GOT3 (cell line): ENCODE results near the gene VWDE.
"Not testable (repeated sequence)": the region's sequence is repeated elsewhere in the genome, so short reads cannot be mapped to it uniquely, and the experiment has no call there.

ENCODE experiments used
- DNase-seq: peaks from one replicate; lab custom pipeline; 2025; ENCODE audit warnings: mixed read lengths; lab: John Stamatoyannopoulos, UW

VWDE gene

DNA sequence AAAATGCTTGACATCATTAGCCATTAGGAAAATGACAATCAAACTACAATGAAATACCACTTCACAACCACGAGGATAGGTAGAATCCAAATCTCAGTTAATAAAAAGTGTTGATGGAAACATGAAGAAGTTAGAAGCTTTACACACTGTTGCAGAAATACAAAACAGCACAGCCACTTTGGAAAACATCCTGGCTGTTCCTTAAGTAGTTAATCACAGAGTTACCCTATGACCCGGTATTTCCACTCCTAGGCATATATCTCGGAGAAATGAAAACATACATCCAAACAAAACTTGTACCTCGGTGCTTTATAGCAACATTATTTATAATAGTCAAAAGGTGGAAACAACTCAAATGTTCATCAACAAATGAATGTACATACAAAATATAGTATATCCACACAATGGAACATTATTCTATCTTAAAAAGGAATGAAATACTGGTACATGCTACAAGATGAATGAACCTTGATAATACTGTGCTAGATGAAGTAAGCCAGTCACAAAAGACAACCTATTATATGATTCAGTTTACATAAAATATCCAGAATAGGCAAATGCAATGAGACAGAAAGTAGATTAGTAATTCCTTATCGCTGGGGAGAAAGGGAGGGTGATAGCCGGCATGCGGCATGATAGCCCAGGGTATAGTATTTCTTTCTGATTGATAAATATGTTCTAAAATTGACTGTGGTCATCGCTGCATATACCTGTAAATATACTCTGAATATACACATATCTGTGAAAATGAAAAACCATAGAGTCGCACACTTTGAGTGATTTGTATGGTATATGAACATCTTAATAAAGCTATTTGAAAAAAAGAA lies 1.9 kb downstream of the VWDE start:
- no peak for DNase-seq

DNA sequence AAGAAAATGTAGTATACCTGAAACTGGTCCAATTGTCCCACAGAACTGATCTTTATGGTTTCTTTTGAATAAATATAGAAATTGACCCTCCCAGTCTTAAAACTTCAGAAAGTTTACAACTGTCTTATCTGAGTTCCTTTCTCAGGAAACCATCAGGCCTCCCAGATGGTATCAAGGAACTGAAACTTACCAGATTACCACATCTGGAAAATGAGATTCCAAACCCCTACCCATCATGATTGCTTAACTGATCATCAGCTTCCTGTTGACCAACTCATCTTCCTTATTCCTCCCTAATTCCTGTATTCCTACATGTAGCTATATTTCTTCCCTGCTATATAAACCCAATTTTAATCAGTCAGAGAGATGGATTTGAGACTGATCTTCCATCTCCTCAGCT lies 5.5 kb downstream of the VWDE start:
- no peak for DNase-seq

DNA sequence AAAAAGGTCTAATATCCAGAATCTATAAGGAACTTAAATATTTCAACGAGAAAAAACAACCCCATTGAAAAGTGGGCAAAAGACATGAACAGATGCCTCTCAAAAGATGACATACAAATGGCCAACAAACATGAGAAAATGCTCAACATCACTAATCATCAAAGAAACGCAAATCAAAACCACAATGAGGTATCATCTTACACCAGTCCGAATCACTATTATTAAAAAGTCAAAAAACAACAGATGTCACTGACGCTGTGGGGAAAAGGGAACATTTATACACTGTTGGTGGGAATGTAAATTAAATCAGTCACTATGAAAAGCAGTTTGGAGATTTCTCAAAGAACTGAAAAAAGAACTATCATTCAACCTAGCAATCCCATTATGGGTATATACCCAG lies 6.0 kb downstream of the VWDE start:
- DNase-seq, result no peak

DNA sequence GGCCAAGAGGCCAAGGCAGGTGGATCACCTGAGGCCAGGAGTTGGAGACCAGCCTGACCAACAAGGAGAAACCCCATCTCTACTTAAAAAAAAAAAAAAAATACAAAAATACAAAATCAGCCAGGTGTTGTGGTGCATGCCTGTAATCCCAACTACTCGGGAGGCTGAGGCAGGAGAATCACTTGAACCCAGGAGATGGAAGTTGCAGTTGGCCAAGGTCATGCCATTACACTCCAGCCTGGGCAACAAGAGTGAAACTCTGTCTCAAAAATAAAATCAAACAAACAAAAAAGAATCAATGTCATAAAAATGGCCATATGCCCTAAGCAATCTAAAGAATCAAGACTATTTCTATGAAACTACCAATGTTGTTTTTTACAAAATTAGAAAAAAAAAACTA lies 7.0 kb downstream of the VWDE start:
- not testable (repeated sequence) for DNase-seq

DNA sequence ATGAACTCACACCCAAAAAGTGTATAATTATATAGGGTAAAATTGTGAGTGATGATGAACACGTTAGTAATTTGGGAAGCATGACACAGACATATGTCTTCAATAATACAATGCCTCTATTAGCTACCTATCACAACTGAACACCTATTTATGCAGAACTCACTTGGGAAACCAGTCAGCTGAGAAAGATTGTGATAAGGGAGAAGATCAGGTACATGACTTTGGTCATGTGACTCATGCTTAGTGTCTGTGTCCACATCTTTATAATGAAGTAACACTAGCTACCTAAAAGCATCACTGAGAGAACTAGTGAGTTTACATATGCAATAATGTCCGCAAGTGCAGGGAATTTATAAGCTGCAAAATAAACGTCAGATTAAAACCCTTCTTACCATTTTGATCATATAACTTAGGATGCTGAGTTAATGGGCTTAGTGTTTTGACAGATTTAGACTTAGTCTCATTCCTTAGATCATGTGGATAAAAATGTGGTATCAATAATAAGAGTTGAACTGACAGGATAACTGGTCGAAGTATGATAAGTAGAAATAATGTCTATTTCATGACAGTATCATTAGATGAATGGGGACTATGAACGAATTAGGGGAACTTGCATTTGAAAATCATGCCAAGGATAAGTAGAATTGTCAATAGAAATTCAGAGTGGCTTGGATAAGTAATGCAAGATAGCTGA lies 11.6 kb downstream of the VWDE start:
- no peak for DNase-seq

DNA sequence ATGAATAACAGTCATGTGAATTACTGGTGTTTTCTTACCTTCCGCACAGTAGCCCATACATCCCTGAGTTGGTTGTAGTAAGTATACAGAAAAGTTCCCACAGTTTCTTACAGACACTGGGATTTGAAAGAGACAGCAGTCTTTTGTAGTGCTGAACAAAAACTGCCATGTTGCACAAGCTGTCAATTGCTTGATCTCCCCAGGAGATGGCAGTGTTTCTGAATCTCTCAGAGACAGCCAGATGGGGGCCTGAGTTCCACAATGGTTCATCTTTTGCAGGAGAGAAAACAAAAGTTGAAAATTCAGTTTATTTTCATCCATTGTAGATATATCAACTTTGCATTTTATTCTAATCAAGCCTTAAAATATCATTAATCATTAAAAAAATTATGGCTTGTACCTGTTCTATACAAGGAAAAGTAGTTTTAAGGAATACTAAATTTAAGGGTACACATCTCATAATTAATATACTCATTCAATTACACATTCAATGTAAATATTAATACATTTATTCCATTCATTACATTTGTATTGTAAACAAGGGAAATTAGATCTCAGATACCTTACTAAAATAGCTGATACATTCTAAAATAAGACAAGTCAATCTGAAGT lies 14.5 kb downstream of the VWDE start:
- no peak for DNase-seq

DNA sequence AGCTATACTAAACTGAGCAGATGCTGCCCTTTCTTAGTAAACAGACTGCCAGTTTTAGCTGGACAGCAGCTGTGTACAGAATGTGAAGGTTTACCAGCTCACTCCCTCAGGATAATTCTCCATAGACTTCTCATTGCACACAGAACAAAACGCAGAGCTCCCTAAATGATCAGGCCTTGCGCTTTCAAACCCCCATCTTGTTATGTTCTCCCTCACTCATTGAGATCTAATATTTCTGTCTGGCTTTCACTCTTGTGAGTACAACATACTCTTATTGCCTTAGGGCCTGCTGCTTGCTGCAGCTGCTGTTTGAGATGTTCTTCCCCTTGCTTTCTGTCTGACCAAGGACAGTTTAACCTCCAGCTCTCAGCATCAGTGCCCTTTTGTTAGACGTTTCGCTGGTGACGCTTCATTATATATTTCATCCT lies 17.3 kb downstream of the VWDE start:
- DNase-seq, result no peak

DNA sequence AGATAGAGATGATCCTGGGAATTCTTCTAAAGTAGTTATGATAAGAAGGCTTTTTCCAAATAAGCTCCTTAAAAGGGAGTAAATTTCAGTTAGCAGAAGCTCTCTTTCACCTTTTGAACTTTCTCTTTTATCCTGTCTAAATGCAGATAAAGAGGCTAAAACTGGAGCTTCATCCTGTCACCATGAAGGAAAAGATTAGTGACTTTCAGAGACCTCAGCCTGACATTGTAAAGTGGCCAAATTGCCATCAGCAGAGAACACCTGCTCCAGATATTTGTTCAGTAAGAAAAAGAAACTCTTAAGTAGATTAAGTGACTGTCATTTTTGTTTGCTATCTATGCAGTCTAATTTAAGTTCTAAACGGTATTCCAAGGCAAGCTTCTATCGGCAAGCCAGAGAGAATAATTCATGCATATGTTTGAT lies 18.3 kb downstream of the VWDE start:
- no peak for DNase-seq

DNA sequence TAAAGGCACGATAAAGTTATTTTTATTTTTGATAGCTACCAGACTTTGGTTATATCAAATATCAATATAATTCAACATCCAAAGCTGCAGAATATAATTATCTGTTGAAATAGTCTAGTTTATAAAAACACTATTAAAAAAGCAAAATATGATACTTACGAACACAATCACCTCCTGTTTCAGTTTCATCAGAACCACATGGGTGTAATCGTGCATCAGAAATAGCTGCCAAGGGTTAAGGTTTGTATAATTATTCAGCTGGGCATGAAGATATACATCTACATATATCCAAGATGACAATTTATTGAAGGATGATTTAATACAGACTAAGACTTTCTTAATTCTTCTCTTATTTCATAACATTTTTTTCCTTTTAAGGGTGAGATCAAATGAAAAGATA lies 20.3 kb downstream of the VWDE start:
- DNase-seq, result no peak

DNA sequence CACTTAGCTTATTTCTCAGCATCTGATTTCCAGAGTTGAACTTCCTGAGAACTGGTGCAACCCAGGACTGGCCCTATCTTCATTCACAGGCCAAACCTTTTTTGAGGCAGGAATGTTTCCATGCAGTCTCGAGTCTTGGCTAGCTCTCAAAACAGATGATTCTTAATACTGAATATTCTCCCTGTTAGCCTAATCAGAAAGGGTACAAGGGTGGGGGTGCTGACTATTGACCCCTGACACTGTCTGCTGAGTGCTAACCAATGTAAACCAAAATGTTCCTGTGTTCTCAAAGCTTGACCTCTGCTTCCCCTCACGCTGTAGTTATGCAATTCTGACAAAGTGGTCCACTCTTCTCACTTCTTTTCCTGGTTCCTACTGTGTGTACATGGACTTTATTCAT lies 25.3 kb downstream of the VWDE start:
- no peak for DNase-seq

DNA sequence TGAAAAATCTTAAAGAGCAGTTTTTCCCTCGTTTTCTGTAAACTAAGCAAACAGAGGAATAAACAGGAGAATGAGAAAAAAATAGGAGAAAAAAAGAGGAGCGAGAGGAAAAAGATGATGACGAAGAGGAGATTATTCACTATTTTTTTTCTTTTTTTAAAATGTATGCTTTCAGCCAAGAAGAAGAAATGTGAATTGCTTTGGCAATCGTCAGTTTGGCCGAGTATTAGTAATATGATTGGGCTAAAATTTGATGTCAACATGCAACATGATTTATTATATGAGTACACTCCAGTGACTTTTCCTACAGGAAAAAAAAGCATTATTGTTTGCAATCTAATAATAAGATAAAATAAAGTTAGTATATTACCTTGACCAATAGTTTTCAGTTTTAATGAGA lies 26.3 kb downstream of the VWDE start:
- DNase-seq, result no peak

DNA sequence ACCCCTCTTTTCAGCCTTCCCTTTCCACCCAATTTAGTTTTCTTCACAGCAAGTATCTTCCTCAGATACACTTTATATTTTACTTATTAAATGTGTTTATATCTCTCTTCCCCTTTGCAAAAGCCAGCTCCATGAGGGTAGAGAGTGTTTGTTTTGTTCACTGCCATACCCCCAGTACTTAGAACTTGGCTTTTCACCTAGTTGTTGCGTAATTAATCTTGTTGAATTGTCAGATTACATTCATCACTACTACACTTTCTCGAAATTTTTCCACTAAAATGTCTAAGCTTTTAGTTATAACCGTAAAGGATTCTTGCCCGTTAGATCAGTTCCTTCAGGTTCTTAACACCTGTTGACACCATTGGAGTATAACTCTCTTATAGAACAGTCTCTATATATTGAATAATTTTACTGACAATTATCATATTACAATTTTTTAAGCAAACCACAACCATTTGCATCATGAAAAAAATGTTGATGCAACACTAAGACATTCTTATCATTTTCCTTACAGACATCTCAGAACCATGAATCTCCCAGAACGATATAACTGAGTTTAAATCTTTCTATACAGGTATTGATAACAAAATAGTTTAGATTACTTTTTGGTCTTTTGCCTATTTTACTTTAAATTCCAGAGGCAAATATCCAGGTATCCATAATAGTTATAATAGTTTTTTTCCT lies 29.9 kb downstream of the VWDE start:
- DNase-seq, result no peak

DNA sequence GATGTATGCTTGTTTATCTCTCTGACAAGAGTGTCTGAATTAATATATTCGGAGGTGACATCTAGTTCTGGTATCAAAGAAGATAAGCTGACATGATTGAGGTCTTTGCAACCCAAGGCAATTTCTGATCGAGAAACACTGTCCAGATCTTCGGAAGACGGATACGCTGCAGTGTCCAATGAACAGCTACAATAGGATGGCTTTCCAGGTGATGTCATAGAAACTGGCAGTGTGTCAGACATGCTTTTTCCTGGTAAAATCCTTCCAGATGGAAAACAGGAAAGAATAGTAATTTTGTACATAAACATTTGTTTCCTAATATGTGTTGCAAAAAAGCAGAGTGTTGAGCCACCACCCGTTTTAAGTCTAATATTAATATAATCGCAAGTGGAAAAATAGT lies 33.4 kb downstream of the VWDE start:
- DNase-seq, result no peak

DNA sequence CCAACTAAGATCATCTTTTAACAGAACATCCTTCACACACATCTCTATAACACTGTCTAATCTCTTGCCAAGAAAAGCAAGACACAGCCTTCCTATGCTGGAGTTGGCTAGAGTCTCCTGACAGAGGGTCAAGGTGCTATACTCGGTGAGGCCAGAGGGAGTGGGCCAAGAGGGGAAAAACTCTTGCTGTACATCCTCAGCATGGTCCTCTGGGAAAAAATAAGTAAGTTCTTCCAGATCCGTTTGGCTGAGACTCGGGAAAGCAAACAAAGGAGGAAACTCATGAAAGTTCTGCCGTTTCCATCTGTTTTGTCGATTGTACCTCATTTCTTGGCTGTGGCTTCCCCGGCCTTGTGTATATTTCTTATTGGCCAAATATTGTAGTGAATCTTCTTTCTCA lies 33.9 kb downstream of the VWDE start:
- no peak for DNase-seq

DNA sequence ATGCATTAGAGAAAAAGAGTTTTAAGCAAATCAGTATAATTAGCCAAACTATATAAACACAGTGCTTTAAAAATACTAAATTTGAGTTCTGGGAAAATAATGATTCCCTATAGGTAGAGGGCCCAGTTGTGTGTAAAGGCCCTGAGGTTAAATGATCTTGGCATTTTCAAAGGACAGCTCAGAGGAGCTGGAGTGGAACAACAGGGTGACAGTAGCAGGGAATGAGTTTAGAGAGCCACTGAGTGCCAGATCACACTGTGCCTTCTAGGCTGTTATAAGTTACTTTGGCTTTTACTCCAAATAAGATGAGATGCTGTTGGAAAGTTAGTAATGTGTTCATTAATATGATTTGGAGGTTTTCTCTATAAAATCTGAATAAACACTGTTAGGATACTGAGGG lies 34.6 kb downstream of the VWDE start:
- DNase-seq, result no peak

DNA sequence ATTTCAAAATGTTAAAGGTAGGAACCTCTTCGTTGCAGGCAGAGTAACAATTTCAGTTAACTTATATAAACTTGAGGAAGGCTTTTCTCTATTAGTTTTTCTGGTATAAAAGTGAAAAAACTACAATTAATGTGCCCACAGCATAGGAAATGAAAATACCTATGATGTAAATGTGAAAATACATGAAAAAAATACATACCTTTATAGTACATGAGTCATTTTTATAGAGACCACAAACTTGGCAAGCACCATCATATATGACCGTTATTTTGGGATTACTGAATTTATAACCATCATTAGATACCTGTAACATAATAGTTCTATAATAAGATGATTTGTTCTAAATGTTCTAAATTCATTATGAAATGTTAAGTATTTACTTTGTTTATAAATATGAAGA lies 42.7 kb downstream of the VWDE start:
- DNase-seq, result no peak

DNA sequence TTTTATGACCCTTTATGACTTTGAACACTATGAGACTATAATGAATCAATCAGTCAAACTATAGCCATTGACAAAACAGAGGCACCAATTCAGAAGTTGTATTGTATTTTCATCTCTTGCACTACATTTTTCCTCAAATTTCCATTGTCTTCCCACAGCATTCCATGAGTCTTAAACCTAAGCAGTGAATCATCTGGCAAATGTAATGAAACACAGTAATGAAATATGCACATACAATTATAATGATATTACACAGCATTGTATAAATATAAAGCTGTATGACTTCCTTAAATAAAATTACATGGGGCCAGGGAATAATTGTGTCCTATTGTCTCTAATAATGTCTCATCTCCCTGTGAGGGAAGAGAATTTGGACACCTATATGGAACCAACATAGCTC lies 45.0 kb downstream of the VWDE start:
- DNase-seq, result no peak

DNA sequence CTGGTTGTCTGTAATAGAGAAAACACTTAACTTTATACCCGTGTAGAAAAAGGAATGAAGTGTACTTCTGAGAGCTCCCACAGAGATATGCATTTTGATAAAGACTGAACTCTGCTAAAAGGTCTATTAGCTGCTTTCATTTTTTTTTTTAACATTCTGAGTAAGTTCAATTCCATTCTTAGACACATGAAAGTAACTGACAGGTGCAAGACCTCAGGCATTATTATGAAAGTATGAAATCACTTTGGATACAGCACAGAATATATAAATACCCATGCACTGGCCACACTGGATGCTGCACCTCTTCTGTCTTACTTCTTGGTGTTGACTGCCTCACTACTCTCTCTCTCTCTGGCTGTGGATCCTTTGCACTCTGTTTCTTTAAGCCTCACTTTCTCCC lies 46.2 kb downstream of the VWDE start:
- DNase-seq, result no peak

DNA sequence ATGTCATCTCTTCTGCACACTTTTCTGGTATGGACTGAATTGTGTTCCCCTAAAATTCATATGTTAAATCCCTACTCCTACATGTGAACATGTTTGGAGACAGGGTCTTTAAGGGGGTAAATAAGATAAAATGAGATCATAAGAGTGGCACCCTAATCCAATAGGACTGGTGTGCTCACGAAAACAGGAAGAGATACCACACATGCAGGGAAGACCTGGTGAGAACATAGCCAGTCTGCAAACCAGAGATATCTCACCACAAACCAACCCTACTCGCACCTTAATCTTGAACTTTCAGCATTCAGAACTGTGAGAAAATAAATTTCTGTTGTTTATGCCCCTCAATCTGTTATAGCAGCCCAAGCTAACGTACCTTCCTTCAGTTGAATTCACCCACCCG lies 51.8 kb downstream of the VWDE start:
- no peak for DNase-seq

DNA sequence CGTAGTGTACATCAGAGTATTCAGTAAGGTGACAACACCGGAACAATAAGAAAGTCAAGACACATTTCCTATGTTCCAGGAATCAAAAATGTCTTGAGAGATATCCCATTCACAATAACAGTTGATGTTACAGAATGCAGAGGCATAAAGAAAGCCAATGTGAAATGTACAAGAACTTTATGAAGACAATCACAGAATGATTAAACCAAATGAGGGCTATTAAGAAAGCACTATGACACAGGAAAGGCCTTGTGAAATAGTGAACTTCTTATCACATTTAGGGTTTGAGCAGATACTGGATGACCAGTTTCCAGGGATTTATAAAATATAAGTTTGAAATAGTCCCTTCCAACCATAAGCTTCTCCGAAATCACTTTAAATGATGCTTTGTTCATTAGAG lies 52.7 kb downstream of the VWDE start:
- no peak for DNase-seq

DNA sequence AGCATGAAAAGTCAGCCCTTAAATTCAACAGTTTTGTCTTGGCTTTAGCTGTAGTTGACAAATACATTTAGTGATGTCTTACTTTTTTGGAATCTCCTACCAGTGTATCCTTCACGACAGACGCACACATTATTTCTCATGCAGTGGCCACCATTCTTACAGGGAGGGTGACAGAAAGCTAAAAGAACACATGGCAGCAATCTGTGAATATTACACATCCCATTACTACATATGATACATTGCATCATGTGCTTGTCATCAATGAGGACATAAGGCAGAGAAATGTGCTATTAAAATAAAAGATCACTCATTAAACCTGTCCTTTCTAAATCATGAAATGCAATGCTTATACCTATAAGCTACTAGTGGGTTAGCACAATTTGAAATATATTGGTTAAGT lies 66.6 kb downstream of the VWDE start:
- DNase-seq, result no peak

DNA sequence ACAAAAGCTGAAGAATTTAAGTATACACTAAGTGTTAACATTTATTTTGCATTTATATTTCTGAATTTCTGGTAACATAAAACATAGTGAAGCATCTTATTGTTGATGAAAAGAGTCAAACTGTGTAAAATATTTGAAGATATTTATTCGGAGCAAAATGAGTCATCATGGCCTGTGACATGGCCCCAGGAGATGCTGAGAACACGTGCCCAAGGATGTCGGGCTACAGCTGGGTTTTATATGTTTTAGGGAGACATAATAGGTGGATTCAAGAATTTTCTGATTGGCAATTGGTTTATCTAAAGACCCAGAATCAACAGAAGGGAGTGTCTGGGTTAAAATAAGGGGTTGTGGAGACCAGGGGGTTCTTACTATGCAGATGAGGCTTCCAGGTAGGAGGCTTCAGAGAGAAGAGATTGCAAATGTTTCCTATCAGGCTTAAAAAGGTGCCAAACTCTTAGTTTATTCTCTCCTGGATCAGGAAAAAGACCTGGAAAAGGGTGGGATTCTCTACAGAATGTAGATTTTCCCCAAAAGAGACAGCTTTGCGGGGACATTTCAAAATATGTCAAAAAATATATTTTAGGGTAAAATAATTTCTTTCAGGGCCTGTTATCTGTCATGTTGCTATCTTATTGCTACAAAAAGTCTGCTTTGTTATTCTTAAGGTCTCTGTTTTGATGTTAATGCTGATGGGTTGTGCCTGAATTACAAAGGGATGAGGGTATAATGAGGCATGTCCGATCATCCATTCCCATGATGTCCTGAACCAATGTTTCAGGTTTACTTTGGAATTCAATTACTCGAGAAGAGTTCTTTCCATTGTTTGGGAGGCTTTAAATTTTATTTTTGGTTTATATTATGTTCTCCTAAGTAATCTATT lies 74.5 kb downstream of the VWDE start:
- no peak for DNase-seq
